Measurements from ENCODE around the gene MYO1D. TPM values are rescaled to one million over a fixed set of nuclear protein-coding genes. Genes with fewer than 3 reads are reported as not detected.

The MYO1D gene
- total RNA-seq, 4 donors from 2014 or later = 70.5 to 92.3 (median 72.7) TPM

DNA sequence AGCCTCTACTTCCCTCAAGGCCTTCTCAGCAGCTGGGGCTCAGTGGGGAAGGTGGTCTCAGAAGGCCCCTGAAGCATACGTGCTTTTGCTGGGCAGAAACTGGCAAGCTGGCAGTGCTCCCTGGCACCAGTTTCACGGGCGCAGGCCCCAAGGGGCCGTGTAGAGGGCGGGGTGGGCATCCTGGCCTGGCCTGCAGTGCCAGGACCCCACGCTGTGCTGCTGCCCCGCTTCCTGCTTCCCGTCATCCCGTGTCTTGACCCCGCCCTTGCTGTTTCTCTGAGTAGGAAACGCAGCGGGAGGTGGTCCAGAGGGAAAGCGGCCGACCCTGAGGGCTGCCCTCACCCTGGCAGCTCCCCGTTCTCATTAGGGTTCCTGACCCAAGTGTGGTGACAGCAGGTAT is 383.4 kb downstream of the MYO1D start:
- DNase-seq (ENCODE audit: low spot score in 2 of 2) = no peak
- Histone ChIP-seq H3K27me3 (no peaks in the 10 kb centered on the region), H3K4me3 (no peak overlapping the region), H3K36me3 (no peaks in the 10 kb centered on the region), H3K27ac (no peak overlapping the region), H3K9me3 (no peaks in the 10 kb centered on the region), H3K4me1 (peaks cover 5% of the 10 kb centered on the region)
- TF ChIP-seq, protein P1, sequence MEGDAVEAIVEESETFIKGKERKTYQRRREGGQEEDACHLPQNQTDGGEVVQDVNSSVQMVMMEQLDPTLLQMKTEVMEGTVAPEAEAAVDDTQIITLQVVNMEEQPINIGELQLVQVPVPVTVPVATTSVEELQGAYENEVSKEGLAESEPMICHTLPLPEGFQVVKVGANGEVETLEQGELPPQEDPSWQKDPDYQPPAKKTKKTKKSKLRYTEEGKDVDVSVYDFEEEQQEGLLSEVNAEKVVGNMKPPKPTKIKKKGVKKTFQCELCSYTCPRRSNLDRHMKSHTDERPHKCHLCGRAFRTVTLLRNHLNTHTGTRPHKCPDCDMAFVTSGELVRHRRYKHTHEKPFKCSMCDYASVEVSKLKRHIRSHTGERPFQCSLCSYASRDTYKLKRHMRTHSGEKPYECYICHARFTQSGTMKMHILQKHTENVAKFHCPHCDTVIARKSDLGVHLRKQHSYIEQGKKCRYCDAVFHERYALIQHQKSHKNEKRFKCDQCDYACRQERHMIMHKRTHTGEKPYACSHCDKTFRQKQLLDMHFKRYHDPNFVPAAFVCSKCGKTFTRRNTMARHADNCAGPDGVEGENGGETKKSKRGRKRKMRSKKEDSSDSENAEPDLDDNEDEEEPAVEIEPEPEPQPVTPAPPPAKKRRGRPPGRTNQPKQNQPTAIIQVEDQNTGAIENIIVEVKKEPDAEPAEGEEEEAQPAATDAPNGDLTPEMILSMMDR (IDR thresholded peaks at IDR 0.05) = no peak
- TF ChIP-seq POLR2AphosphoS5 (IDR thresholded peaks at IDR 0.05) (no peak), EP300 (IDR thresholded peaks at IDR 0.05) (no peak), POLR2A (IDR thresholded peaks at IDR 0.05) (no peak)
- WGBS = 96% methylated on average over 5 of the region's 15 CpGs

DNA sequence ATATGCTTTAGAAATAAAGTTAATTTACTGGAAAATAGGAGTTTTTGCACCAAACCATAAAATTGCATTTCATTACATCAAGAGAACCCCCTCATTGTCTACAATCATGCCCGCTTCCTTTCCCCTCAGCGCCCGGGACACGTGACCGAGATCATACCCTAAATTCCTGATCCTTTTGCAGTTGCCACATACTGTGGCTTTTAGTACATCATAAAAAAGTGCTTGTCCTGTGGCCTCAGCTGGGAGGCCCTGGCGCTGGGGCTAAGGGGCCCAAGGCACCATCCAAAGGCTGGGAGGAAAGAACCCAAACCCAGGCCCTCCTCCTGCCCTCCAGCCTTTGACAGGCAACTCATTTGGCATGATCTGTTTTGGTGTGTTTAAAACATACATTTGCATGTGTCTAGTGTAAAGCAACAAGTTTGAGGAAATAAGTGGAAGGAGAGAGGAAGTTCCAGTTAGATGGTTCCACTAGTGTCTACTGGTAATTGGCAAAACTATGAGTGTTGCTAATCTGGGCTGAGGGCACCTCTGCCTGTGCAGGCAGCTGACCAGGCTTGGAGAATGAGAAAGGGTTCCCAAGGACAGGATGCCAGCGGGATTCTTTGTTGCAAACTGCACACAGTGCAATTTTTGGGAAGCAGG is 384.2 kb downstream of the MYO1D start:
- Histone ChIP-seq H3K27ac (no peak overlapping the region), H3K27me3 (no peaks in the 10 kb centered on the region), H3K4me1 (peaks cover 8% of the 10 kb centered on the region), H3K9me3 (no peaks in the 10 kb centered on the region), H3K36me3 (no peaks in the 10 kb centered on the region), H3K4me3 (no peak overlapping the region)
- WGBS = 92% methylated on average over 7 of the region's 7 CpGs
- TF ChIP-seq POLR2AphosphoS5 (IDR thresholded peaks at IDR 0.05) (no peak), POLR2A (IDR thresholded peaks at IDR 0.05) (no peak), EP300 (IDR thresholded peaks at IDR 0.05) (no peak)
- TF ChIP-seq, protein P1 (IDR thresholded peaks at IDR 0.05) = no peak
- no peak for DNase-seq (ENCODE audit: low spot score in 2 of 2)

DNA sequence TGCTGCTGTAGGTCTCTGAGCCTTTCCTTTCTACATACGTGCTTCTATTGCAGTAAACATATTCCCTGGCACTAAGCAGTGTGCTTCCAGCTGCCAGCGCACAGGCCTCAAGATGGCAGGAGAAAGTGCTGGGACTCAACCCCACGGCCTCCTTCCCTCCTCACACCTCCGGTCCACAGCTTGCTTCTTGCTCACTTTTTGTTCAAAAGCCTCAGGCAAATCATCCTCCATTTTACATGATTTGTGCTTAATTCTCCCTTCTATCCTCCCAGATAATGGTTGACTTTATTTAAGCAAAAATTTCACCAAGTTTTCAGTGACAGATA is 384.7 kb downstream of the MYO1D start:
- no peak overlapping the region for H3K27ac ChIP-seq
- 82% methylated on average over 4 of the region's 4 CpGs for WGBS
- no peaks in the 10 kb centered on the region for H3K9me3 ChIP-seq
- H3K4me3 ChIP-seq = no peak overlapping the region
- no peaks in the 10 kb centered on the region for H3K27me3 ChIP-seq
- peaks cover 13% of the 10 kb centered on the region for H3K4me1 ChIP-seq
- TF ChIP-seq, protein P1 (IDR thresholded peaks at IDR 0.05) = no peak
- TF ChIP-seq POLR2A (IDR thresholded peaks at IDR 0.05) = no peak
- TF ChIP-seq POLR2AphosphoS5 (IDR thresholded peaks at IDR 0.05) = no peak
- TF ChIP-seq EP300 (IDR thresholded peaks at IDR 0.05) = no peak
- H3K36me3 ChIP-seq = no peaks in the 10 kb centered on the region
- DNase-seq (ENCODE audit: low spot score in 2 of 2) = no peak

DNA sequence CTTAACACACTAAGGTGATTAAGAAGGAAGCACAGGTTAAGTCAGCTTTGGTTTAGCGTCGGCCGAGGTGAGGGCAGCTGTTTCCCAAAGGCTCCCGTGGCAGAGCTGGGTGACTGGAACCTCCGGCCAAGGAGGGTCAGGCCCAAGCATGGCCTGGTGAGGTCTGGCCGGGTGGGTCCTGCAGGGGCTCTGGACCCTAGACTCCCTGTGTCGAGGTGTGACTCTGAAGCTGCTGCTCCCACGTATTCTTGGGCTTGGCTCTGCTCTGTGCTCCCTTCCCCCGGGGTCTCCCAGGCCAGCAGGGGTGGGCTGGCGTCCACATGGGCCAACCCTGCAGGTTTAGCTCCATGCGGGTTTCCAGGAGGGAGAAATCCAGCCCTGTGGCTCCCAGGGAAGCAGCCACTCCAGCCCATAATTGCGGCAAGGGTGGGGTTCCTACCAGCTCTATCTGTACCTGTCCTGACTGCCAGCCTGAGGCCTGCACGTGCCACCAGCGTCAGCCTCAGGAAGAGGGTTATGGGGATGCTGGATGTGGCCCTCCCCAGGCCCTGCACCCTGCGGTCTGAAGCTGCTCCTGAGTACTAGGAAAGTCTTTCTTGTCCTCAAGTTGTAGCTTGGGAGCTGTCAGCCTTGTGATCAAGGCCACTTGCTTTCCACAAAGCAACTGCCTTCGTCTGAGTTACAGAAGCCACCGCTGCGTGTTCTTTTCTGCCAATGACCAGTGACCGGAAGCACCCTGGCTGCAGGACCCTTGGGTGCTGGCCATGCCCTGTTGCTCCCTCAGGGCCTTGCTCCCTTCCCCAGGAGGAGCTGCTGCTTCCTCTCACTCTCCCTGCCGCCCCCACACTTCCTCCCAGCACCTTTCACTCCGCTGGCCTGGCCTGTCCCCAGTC is 385.3 kb downstream of the MYO1D start:
- H3K4me3 ChIP-seq = no peak overlapping the region
- DNase-seq (ENCODE audit: low spot score in 2 of 2) = peak in 1 of 2 donors; percentile 24
- H3K4me1 ChIP-seq = peaks cover 13% of the 10 kb centered on the region
- TF ChIP-seq POLR2AphosphoS5 (IDR thresholded peaks at IDR 0.05) = no peak
- TF ChIP-seq, protein P1 (IDR thresholded peaks at IDR 0.05) = no peak
- TF ChIP-seq EP300 (IDR thresholded peaks at IDR 0.05) = no peak
- TF ChIP-seq POLR2A (IDR thresholded peaks at IDR 0.05) = no peak
- H3K36me3 ChIP-seq = no peaks in the 10 kb centered on the region
- H3K9me3 ChIP-seq = no peaks in the 10 kb centered on the region
- WGBS = 73% methylated on average over 13 of the region's 21 CpGs
- no peaks in the 10 kb centered on the region for H3K27me3 ChIP-seq
- H3K27ac ChIP-seq = no peak overlapping the region

DNA sequence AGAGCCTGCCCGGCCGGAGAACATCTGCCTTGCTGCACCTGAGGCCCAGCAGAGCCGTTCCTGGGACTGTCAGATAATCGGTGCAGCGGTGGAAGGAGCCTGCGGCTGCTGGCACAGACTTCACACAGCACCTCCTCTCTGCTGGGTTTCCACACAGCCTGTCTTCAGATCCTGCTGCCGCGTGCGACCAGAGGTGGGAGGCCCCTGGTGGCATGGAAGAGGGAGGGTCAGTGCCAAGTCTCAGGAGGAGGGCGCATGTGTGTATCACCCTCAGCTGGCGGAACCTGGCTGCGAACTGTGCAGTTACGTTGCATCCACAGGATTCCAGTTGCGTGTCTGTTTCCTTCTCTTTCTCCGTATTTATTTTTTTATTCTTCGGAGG is 386.8 kb downstream of the MYO1D start:
- Histone ChIP-seq H3K27me3 (no peaks in the 10 kb centered on the region), H3K9me3 (no peaks in the 10 kb centered on the region), H3K36me3 (no peaks in the 10 kb centered on the region), H3K4me3 (no peak overlapping the region), H3K4me1 (peaks cover 22% of the 10 kb centered on the region), H3K27ac (no peak overlapping the region)
- no peak for TF ChIP-seq EP300 (IDR thresholded peaks at IDR 0.05)
- TF ChIP-seq POLR2A (IDR thresholded peaks at IDR 0.05) = no peak
- TF ChIP-seq, protein P1 (IDR thresholded peaks at IDR 0.05) = no peak
- TF ChIP-seq POLR2AphosphoS5 (IDR thresholded peaks at IDR 0.05) = no peak
- 62% methylated on average over 16 of the region's 16 CpGs for WGBS
- peak; percentile 53 to 58 for DNase-seq (ENCODE audit: low spot score in 2 of 2)

All from suprapubic skin (tissue), 4 donors.